GM12872 (cell line): Measurements from ENCODE around the gene VPS50.

Source experiments
- TF ChIP-seq, protein P1 (sequence below): IDR thresholded peaks from 3 replicates; pipeline ENCODE4 v1.5.1; 2011; ENCODE audit warnings: low read depth, mild to moderate bottlenecking, low read length, moderate library complexity; ENCODE audit not compliant: insufficient read depth

Gene VPS50

DNA sequence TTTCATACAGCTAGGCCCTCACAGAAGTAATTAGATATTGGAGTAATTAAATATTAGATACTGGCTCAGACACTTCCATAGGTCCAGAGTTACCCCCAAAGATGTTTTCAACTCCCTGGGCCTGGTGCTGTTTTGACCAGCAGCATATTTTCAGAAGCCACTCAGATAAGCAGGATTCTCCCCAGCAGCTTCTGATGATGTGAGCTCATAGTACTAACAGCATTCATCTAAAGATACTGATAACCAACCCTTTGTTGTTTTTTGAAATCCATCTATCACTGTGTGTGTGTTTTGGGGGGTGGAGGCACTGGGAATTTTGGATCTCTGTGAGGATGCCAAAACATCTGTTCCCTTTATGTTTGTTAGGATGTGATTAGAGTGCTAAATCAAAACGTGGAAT, 52.7 kb downstream of the VPS50 start:
- TF ChIP-seq, protein P1, sequence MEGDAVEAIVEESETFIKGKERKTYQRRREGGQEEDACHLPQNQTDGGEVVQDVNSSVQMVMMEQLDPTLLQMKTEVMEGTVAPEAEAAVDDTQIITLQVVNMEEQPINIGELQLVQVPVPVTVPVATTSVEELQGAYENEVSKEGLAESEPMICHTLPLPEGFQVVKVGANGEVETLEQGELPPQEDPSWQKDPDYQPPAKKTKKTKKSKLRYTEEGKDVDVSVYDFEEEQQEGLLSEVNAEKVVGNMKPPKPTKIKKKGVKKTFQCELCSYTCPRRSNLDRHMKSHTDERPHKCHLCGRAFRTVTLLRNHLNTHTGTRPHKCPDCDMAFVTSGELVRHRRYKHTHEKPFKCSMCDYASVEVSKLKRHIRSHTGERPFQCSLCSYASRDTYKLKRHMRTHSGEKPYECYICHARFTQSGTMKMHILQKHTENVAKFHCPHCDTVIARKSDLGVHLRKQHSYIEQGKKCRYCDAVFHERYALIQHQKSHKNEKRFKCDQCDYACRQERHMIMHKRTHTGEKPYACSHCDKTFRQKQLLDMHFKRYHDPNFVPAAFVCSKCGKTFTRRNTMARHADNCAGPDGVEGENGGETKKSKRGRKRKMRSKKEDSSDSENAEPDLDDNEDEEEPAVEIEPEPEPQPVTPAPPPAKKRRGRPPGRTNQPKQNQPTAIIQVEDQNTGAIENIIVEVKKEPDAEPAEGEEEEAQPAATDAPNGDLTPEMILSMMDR: no peak

DNA sequence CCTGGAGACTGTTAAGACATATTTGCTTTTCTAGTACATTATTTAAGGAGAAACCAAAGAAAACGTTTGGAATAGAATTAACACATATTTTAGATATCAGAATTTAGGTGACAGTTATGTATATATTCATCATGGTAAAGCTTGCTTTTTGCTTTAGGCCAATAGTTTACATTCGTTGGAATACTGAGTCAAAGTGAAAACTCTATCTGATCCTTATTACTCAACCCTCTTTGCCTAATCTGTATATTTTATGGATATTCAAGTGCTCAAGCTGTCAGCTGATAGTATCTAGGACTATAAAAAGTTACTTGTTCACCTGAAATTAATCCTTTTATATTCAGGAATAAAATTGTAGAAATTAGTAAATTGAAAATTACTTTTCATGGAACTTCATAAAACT, 61.1 kb downstream of the VPS50 start:
- TF ChIP-seq, protein P1: no peak

DNA sequence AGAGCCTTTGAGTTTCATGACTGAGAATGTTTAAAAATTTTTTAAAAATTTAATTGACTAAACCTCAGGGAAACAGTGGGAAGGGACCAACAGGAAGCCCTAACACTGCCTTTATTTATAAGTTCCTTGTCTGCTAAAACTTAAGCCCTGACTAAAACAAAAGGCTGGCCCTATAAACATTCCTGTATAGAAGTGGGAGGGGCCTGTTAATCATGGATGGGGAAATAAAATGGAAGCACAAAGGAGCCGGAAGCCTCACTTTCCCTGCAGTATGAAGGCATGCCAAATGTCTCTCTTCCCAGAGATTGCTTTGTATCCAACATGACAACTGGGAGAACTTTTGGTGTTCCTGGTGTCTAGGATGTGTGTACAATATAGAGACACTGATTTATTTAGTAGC, 66.0 kb downstream of the VPS50 start:
- TF ChIP-seq, protein P1: no peak

DNA sequence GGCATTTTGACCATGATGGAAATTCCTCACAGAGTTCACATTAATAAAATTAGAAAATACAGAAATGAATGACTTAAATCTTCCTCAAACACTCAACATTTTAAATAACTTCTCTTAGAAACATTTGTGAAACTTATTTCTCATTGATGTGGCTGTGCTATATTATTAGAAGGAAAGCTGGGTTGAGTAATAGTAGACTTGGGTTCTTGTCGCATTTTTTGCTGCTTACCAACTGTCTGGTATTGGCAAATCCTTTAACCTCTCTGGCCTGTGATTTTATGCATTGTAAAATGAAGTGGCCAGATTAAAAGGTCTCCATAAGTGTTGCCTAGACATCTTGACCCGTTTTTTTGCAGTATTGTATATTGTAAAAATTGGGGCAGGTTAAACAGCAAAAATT, 66.5 kb downstream of the VPS50 start:
- TF ChIP-seq, protein P1: no peak

DNA sequence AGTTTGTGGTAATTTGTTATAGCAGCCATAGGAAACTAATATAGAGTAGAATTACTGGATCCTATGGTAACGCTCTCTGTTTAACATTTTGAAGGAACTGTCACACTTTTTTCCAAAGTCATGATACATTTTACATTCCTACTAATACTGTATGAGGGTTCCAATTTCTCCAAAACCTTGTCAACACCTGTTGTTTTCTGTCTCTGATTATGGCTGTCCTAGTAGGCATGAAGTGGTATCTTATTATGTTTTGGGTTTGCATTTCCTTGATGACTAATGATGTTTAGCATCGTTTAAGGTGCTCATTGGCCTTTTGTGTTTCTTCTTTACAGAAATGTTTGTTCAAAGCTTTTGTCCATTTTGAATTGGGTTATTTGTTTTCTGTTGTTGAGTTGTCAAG, 69.6 kb downstream of the VPS50 start:
- TF ChIP-seq, protein P1: no peak

DNA sequence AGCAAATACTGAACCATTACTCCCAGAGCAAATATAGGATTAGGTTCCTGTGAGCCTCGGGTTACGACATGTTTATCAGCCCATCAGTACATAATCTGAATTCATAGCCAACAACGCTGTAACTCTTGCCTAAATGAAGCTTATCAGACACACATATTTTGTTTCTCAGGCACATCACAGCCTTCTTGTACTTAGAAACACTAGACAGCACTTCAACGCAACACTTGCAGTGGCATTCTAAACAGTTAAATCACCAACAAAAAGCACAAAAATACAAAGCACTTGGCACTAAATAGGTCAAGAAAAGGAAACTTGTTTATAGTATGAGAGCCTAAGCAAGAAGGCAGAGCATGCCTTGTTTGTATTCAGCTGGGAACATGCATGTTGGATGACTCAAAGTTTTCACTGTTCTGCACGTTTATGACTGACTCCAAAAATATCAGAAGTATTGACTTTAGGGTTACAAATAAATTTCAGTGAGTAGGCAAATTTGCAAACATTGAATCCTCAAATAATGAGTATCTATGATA, 75.0 kb downstream of the VPS50 start:
- TF ChIP-seq, protein P1: no peak

DNA sequence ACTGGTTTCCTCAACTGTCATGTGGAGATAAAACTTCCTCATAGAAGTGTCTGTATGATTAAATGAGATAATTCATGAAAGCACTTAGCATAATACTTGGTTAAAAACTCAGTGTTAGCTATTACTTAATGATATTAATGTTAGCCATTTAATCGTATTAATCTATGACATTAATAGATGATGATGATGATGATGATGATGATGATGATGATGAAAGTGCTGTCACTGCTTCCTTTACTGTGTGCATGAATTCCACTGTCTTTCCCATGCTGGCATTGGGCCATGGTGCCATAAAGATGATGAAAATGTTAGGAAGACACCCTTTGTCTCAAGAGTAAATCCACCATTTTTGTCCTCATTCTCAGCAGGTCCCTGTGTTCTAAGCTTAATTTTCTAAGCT, 75.8 kb downstream of the VPS50 start:
- TF ChIP-seq, protein P1: no peak
